RPMI7951 (cell line): ENCODE data around the gene JAM3. TPM values are rescaled to one million over a fixed set of nuclear protein-coding genes. Genes with fewer than 3 reads are reported as not detected.
"Not testable (repeated sequence)": the region's sequence is repeated elsewhere in the genome, so short reads cannot be mapped to it uniquely, and the experiment has no call there.

Source experiments
- DNase-seq: peaks from one replicate; pipeline ENCODE4 v3.0.0-alpha.2; 2012; ENCODE audit warnings: low read depth
- total RNA-seq: library from RNA; depleted of rRNA; stranded (reverse); fragments of >200 nt; shearing (Covaris generic); gene quantifications from 2 replicates; pipeline ENCODE4 v1.2.3, GENCODE V29; 2014

The JAM3 gene
- total RNA-seq, 1 experiment from 2014 or later, result 49.1 TPM

DNA sequence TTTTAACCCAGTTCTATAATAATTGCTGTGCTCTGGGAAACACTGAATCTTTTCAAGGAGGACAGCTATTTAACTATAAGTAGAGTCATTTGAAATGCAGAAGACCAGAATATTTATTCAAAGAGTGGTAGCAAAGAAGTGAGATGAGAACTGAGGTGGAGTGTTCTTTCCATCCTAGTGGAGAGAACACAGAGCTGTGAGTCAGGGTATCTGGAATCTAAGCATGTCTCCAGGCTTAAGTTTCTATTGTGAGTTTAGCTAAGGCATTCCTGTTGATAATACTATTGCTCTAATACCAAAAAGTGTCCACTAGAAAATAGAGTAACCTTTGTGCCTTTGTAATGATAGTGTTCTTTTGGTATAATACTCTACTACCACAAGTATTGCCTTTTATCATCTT lies 32.4 kb downstream of the JAM3 start:
- no peak for DNase-seq

DNA sequence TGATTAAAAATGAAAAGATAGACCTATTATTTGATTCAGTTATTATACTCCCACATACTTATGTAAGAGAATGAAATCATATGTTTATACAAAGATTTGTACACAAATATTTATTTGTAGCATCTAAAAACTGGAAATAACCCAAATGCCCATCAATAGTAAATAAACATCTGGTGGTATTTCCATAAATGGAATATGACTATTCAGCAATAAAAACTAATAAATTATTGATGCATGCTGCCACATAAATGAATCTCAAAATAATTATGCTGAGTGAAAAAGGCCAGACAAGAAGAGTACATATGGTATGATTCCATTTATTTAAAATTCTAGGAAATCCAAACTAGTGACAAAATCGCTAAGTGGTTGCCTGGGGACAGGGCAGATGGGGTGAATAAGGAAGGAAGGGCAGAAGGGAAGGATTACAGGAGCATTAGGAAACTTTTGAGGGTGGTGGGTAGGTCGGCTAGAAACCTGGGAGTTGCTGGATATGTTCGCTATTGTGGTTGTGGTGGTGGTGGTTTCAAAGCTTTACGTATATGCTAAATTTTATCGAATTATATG lies 41.5 kb downstream of the JAM3 start:
- no peak for DNase-seq

DNA sequence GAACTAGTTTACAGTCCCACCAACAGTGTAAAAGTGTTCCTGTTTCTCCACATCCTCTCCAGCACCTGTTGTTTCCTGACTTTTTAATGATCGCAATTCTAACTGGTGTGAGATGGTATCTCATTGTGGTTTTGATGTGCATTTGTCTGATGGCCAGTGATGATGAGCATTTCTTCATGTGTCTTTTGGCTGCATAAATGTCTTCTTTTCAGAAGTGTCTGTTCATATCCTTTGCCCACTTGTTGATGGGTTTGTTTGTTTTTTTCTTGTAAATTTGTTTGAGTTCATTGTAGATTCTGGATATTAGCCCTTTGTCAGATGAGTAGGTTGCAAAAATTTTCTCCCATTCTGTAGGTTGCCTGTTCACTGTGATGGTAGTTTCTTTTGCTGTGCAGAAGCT lies 44.9 kb downstream of the JAM3 start:
- not testable (repeated sequence) for DNase-seq

DNA sequence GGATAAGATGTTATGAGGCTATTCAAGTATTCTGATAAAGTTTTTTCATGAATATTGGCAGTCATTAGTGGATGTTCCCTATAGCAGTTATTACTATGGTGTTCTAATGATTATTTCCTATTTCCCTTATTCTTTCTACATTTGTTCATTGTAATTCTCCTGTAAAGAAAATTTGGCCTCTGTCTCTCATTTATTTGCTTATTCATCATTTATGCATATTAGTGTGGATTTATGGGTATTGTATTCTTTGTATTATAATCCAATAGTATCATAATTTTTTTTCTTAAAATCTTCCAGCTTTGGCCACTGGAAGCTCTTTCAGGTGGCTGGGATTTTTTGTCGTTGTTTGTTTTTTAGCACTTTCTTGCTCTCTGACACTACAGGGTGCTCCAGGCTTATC lies 47.3 kb downstream of the JAM3 start:
- DNase-seq, result no peak

DNA sequence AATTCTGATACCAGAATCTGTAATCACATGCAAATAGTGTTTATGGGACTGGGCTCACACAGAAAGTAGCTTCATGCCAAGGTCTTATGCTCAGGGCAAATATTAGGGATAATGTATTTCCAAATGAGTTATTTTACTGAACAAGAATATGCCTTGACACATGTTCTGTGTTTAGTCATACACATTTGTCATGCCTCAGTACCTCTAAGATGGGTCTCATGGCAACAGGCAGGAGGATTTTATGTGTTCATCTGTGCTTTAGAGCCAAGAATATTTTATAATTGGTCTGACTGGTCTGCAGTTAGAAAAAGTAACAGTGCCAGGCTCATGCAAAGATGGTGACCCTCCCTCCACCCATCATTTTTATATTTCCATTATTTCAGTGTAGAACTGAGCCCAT lies 49.1 kb downstream of the JAM3 start:
- DNase-seq, result peak; percentile 37

DNA sequence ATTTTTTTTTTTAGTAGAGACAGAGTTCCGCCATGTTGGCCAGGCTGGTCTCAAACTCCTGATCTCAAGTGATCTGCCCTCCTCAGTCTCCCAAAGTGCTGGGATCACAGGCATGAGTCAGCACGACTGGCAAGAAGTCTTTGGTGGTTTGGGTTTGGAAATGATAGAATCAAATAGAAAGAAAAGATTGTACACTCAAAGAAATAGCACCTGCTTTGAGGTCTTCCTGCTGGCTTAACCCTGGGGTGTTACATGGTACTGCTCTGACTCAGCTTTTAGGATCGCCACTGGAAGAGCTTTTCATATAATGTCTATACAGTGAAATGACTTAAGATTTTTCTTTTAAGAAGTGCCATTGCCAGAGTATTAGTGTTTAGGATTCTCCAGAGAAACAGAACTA lies 50.2 kb downstream of the JAM3 start:
- peak; percentile 90 for DNase-seq

DNA sequence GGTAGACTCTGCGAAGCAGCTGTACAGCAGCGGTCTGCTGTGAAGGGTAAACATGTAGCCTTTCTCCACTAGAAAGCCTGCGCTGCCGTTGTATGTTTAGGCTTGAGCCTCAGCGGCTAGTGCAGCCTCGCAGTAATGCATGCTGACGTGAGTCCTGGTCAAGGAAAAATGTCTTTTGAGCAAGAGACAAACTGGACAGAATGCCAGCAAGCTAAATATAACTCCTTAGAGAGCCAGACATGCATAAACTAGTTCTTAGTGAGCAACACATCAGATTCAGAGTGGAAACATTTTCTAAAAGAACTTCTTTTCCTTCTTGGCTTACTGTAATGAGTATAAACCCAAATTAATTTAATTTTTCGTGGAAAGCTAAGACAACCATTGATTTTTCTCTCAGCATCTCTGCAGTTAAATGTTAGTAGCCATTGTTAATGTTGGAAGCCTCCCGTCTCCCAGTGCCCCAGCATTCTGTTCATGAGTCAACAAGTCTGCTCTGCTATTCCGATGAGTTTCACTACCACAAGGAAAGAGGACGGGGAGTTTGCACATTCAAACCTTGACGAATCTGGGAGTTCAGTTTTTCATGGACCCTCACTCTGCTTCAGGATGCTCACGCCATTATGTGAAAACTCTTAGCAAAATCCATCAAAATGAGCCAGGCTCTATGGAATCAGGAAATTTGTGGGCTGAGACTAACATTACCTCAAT lies 51.4 kb downstream of the JAM3 start:
- DNase-seq, result peak; percentile 82

DNA sequence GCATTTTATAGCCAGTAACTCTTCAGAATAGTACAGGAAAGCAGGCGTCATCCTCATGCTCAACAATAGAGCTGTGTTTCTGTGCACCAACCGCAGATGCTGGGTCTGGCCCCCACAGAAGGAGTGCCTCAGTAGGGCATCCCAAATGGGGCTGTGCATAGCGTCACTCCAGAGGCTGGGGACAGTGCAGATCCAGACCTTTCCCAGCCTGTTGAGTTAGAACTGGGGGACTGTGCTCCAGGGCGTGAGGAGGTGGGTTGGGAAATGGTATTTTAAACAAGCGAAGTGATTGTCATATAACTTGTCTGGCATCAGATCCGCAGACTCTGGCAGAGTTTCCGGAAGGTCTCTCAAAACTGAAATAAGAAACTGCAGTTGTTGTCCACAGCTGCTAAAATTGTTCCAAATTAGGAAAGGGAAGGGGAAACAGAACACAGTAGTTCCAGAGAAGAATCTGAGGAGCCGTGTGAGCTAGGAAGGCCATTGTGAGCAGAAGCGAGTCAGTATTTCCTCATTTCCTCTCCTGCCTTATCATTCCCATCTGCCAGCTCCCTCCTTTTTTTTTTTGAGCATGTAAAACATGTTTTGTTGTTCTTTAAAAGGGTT lies 52.2 kb downstream of the JAM3 start:
- DNase-seq, result peak; percentile 66

DNA sequence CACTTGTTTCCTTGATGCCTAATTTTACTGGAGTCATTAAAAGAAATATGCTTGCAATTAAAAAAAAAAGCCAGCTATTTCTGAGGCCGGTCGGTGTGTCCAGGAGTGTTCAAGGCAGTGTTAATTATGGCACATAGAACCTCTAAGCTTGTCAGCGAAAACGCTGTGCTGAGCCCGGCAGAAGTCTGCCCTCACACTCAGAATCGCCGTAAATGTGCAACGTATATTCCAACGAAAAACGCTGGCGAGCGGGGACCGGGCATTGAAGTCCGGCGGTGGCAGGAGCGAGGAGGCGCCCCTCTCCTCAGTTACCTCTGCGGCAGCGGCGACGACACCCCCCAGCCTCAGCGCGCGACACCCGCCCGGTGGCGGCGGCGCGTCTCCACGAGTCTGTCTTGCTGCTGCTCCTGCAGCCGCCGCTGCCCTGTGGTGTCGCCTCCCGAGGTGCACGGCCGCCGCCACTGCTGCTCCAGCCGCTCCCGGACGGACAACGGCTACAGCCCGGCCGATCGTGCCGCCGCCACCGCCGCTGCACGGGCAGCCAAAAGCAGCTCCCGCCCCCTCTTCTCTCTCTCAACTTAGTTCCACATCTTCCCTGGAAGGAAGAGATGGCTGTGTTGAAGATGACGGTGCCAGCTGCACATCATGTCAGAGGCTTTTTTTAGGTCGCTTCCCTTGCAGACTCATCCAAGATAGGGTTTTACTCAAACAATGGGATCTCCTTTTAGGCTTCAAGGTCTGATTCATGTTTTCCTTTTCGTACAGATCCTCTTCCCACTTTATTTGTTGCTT lies 56.0 kb downstream of the JAM3 start:
- DNase-seq, result no peak

DNA sequence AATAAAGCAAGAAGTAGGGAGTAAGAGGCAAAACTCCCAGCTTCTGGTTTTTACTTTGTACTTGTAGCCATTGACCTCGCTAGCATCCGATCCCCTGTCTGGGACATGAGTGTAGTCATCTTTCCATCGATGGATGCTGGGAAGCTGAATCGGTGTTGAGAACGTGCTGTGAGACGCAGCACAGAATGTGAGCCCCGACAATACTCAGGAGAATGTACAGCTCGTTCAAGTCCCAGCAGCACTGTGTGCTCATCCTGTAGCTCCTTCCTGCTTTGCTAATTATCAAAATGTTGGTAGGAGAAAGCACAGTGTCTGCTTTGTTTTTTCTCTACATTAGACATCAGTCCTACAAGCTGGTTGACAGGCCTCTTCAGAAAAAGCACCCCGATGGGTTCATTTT lies 56.6 kb downstream of the JAM3 start:
- no peak for DNase-seq

DNA sequence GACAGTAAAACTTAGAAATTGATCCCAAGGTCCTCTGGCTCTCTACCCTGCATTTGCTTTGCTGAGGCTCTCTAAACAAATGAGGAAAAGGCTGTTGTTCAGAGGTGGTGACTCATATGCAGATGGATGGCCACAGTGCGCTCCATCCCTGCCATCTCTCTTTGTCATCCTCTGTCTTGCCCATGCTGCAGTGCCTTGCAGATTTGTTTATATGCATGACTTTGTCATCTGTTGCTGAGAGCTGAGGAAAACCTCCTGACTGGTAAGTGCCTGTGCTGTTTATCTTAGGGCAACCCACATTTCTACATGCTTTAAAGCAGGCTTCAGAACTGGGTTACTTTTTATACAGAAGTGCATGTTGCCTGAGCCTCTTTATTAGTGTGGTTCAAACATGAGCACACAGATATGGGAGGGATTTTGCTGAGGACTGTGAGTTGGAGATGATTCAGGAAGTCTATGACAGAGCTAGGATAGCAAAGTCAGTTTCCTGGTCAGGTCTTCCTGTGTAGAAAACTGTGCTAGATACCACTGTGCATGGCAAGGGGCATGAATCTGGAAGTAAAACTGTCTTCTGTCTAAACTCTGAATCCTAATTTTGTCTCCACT lies 57.4 kb downstream of the JAM3 start:
- DNase-seq, result peak; percentile 92

DNA sequence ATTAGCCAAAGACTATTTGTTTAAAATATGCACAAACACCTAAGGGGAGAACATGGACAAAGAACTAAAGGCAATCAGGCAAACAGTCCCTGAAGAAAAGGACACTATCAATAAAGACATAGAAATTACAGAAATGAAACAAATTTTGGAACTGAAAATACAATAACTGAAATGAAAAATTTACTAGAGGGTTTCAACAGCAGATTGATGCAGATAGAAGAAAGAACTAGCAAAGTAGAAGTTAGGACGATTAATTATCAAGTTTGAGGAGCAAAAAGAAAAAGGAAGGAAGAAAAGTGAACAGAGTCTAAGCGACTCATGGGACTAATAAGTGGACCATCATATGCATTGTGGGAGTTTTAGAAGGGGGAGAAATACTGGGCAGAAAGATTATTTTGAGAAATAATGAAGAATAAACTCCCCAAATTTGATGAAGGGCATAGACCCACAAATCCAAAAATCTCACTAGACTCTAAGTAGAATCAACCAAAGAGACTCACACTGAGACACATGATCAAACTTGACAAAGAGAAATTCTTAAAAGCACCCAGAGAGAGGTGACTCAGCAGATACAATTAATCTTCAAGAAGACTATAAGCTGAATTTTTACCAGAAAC lies 62.9 kb downstream of the JAM3 start:
- no peak for DNase-seq

DNA sequence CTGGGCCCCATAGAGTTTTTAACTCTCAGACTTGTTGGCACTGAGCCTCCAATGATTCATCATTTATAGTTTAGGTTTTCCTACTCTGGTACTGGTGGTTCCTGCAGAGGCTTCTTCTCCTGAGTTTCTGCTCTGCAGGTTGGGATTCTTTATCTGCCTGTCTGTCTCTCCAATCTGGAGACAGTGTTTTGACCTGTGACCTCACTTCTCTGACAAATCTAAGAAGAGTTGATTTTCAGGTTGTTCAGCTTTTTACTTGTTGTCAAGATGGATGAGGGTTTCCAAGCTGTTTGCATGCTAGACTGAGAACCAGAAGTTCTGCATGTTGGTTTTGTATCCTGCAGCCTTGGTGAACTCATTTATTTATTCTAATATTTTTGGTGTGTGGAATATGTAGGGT lies 63.9 kb downstream of the JAM3 start:
- DNase-seq, result peak; percentile 22

DNA sequence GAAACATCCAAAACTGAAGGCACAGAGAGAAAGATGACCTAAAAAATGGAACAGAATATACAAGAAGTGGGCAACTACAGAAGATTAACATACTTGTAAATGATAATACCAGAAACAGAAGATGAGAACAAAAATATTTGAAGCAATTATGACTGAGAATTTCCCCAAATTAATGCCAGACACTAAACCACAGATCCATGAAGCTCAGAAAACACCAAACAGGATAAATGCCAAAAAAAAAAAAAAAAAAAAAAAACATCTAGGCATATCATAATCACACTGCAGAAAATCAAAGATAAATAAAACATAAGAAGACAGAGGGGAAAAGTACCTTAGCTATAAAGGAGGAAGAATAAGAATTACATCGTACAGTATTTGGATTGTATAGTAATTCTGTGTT lies 65.3 kb downstream of the JAM3 start:
- no peak for DNase-seq

DNA sequence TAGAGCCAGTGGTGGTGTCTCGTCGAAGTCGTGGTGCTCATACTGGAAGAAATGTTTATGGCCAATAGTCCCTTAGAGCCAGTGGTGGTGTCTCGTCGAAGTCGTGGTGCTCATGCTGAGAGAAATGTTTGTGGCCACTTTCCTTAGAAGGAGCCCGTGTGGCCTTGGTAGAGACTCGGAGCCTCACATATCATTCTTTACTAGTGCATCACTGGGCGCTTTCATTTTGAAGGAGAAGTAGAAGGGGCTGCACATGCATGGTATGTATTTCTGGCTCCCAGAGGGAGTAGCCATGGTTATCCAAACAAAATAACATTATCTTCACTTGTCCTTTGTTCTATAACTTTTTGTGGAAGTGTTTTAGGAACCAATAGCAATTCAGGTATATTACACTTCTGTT lies 69.5 kb downstream of the JAM3 start:
- DNase-seq, result no peak

DNA sequence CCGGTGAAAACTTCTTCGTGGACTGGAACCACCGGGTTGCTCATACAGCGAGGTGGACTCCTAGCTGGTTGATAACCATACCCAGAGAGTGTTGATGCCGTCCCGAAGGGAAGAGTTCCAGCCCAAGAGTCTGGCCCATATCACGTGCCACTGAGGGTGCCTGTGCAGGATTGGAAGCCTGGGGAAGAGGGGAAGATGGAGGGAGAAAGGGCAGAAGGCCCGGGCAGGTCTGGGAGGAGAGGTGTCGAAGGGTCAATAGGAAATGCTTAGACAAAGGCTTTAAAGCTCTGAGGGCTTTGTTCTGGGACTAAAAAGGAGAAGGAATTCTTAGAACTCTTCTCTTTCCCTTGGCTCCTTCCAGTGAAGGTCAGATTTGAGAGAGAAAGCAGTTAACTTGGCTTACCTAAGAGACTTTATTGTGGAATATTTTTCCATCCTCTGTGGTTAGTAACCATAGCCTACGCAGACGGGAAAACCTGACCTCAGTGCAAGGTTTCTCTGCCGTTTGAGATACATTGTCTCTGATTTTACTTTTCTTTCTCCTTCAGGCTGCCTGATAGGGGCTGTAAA lies 70.5 kb downstream of the JAM3 start:
- no peak for DNase-seq

DNA sequence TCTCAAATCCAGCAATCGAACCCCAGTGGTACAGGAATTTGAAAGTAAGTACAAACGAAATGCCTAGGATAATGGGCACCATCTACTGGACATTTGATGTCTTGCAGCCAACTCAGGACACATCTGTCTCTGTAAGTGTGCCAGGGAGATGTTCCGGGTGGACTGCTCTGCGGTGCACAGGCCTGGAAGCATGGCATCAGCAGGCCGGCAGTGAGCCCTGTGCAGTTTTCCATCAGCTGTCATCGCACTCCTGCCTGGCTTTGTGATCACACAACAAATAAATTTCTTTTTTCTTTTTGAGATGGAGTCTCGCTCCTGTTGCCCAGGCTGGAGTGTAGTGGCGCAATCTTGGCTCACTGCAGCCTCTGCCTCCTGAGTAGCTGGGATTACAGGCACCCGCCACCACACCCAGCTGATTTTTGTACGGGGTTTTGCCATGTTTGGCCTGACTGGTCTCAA lies 71.0 kb downstream of the JAM3 start:
- DNase-seq, result peak; percentile 78

DNA sequence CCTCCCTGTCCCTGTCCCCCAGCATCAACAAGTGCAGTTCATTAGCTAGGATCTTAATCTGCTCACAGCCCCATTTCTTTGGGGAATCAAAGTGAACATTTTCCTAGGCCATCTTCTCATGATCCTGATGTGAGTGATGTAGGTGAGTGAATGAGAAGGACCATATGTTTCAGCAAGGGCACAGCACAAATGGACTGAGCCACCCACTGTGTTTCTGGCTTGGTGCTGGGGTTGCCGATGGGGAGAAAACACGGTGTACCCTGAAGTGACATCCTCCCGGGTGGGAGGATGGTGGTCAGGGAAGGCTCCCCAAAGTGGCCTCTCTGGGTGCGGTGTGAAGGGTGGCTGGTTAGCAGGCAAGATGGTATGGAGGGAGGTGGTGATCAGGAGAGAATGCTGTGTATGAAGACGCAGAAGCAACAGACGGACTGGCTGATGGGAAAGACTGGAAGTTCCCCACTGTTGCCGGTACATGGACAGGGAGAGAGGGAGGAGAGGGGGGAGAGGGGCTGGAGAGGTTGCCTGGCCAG lies 72.2 kb downstream of the JAM3 start:
- DNase-seq, result no peak

DNA sequence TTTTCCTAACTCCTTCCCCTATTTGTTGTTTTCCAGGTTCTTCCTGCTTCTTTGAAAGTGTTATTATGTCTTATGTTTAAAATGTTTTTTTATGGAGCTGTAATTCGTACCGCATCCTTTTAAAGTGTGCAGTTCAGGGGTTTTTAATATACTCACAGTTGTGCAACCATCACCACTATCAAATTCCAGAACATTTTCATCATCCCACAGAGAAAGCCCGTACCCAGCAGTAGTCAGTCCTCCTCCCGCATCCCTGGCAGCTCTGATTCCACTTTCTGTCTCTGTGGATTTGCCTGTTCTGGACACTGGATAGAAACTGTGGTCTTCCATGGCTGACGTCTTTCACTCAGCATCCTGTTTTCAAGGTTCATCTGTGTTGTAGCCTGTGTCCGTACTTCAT lies 73.7 kb downstream of the JAM3 start:
- DNase-seq, result no peak

DNA sequence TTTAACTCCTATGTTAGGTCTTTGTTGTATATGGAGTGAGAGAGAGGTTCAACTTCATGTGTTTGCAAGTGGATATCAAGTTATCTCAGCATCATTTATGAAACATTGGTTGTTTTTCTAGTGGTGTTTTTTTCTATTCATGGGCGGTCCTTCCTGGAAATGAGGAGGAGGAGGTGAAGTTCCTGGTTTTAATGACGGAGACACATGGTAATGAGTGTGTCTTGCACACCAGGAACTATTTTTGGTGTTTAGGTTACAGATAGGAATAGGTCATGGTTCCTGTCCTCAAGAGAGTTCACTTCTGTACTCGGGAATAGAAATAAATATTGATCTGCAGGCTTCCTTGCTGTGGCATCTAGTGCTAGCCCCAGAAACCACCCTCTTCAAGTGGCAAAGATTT lies 74.9 kb downstream of the JAM3 start:
- no peak for DNase-seq

DNA sequence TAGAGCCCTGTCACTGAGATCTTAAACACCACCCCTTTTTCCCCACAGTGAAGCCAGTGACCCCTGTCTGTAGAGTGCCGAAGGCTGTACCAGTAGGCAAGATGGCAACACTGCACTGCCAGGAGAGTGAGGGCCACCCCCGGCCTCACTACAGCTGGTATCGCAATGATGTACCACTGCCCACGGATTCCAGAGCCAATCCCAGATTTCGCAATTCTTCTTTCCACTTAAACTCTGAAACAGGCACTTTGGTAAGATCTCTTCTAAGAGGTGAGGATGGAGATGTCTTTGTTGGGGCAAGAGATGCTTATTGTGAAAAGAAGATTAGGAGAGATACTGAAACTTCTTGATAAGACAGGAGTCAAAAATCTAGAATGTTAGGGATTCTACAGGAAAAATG lies 75.9 kb downstream of the JAM3 start:
- DNase-seq, result no peak
